GM12873 (cell line): ENCODE results near the gene NSUN3.

Experiments used
- CTCF ChIP-seq: IDR thresholded peaks from 2 replicates; pipeline ENCODE4 v1.5.1; 2012; ENCODE audit warnings: low read depth, mild to moderate bottlenecking, moderate library complexity, low read length, control low read depth; ENCODE audit not compliant: insufficient read depth; ENCODE audit errors: missing control alignments

The NSUN3 gene

GRCh38 chr3:94114666-94115065 is 51.8 kb downstream of the NSUN3 start:
- no peak for TF ChIP-seq CTCF

- TF ChIP-seq CTCF: no peak
Observed at GRCh38 chr3:94115482-94115881, 52.6 kb downstream of the NSUN3 start.

GRCh38 chr3:94117729-94118128 is 54.9 kb downstream of the NSUN3 start:
- TF ChIP-seq CTCF: no peak

GRCh38 chr3:94118390-94118789 is 55.5 kb downstream of the NSUN3 start:
- TF ChIP-seq CTCF: no peak

GRCh38 chr3:94121161-94121560 is 58.3 kb downstream of the NSUN3 start:
- TF ChIP-seq CTCF: no peak

- no peak for TF ChIP-seq CTCF
Observed at GRCh38 chr3:94127115-94127514, 64.3 kb downstream of the NSUN3 start.

- no peak for TF ChIP-seq CTCF
Observed at GRCh38 chr3:94130690-94131089, 67.8 kb downstream of the NSUN3 start.
